T-helper 22 cell (primary cell): Measurements from ENCODE around the gene ELAVL3.
"Not testable (repeated sequence)": the region's sequence is repeated elsewhere in the genome, so short reads cannot be mapped to it uniquely, and the experiment has no call there.

Experiments
- DNase-seq: peaks from one replicate; pipeline ENCODE4 v3.0.0-alpha.2; 2020; ENCODE audit warnings: low read depth

ELAVL3 gene

DNA sequence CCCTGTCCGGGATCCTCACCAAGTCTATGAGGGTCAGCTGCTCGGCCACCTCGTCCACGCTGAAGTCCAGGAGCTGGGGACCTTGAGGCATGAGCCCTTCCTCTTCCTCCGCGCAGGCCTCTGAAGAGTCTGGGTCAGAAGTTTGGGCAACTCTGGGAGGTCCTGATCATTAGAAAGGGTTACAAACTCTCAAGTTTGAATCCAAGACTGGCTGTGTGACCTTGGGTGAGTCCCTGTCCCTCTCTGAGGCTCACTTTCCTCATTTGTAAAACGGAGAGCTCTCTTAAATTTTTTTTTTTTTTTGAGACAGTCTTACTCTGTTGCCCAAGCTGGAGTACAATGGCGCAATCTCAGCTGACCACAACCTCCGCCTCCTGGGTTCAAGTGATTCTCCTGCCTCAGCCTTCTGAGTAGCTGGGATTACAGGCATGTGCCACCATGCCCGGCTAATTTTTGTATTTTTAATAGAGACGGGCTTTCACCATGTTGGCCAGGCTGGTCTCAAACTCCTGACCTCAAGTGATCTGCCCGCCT, 74.1 kb downstream of the ELAVL3 start:
- DNase-seq, result not testable (repeated sequence)

DNA sequence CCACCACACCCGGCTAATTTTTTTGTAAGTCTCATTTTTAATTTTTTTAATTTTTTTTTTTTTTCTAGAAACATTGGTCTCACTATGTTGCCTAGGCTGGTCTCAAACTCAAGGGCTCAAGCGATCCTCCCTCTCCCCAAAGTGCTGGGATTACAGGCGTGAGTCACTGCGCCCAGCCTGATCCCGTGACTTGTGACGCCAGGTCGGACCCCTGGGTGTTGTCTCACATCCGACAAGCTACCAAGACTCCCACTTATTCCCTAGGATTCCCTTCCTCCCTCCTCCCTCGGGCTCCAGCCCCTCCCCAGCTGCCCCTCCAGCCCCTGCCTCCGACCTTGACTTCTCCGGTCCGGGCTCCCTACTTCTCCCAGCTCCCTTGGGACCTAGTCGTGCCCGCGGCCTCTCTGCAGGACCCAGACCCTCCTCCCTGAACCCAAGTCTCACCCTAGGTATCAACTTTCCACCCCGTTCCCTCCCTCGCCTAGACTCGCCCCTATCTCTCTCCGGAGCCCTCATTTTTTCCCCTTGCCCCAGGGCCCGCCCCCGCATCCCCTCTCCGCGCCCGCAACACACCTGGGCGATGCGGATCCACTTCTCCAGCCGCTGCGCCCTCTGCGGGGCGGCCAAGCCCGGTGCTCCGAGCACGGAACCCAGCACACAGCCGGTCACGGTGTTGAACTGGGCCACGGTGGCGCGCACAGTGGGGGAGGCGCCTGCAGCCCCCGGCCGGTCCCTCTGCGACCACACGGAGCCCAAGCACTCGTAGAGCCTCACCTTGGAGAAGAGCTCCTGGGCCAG, 74.8 kb downstream of the ELAVL3 start:
- no peak for DNase-seq

DNA sequence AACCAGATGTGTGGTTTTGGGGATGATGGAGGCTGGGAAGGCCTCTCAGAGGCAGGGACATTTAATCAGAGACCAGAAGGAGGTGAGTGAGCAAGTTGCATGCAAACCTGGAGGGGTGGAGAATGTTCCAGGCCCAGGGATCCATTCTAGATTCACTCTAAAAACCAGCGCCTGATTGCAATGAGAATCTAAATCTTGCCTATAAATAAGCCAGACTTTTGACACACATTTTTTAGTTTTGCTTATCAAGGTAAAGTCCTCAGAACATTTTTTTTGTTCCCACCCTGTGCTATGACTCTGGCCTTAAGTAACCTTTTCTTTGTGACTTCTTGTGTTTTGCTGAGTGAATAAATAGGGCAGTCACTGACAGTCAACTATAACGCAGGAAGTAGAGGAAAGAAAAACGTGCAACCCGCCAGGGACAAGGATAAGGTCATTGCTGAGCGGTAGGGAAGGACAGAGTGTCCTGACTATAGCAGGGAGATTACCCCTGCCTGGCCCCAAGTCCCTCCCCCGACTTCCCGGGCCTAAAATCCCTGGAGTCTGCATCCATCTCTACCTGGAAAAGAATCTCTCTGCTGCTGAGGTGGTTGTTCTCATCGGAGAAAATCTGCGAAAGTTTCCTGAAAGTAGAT, 76.1 kb downstream of the ELAVL3 start:
- DNase-seq, result no peak

DNA sequence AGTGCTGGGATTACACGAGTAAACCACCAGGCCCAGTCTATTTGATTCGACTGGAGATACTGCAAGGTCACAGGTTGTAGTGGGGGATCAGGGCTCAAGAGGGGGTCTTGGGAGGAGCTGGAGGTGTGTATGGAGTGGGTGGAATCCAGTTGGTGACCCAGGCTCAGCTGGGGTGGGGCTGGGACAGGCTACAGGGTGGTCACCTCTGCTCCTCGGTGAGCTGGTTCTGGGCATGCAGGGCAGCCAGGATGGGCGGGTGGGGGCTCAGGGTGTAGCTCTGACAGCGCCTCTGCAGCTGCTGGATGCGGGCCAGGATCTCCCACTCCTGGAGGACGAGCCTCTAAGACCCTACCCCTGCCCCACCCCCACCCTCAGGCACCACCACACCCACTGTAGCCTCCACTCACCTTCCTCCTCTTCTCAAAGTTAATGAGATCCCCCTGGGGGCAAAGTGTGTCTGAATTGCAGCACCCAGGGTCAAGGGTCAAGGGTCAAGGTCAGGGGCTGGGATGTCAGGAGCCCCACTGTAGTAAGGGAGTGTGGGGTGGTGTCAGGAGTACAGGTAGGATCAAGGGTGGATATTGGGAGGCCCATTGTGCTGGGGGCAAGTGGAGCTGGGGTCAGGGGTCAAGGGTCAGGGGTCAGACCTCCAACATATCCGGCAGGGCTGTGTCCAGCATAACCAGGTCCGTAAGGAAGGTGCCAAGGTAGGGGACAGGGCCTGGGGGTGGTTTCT, 78.9 kb downstream of the ELAVL3 start:
- no peak for DNase-seq
